HUES6 (cell line): ENCODE data around the gene CRHR1.

Experiments used
- H3K27ac ChIP-seq: 2 replicates; pipeline ENCODE4 v1.7.0; 2013; ENCODE audit warnings: low read depth, mild to moderate bottlenecking, low read length, inconsistent platforms
- H3K27me3 ChIP-seq: 2 replicates; pipeline ENCODE4 v1.6.1; 2013; ENCODE audit warnings: low read length; ENCODE audit not compliant: control insufficient read depth, insufficient read depth
- H3K36me3 ChIP-seq: 2 replicates; pipeline ENCODE4 v1.6.1; 2013; ENCODE audit warnings: low read length; ENCODE audit not compliant: control insufficient read depth, insufficient read depth
- H3K4me1 ChIP-seq: 2 replicates; pipeline ENCODE4 v1.6.1; 2013; ENCODE audit warnings: low read length; ENCODE audit not compliant: control insufficient read depth, insufficient read depth
- H3K4me3 ChIP-seq: 2 replicates; pipeline ENCODE4 v1.5.1; 2013; ENCODE audit warnings: low read depth, low read length
- H3K9ac ChIP-seq: one replicate; pipeline ENCODE4 v1.6.1; 2013; ENCODE audit warnings: mild to moderate bottlenecking, low read length
- H3K9me3 ChIP-seq: 2 replicates; pipeline ENCODE4 v1.6.1; 2013; ENCODE audit warnings: low read depth, low read length; ENCODE audit not compliant: control insufficient read depth, insufficient read depth

CRHR1 gene

GRCh38 chr17:45824475-45824874 is 40.4 kb downstream of the CRHR1 start:
- Histone ChIP-seq H3K4me1 (no peaks in the 10 kb centered on the region), H3K36me3 (no peaks in the 10 kb centered on the region), H3K27ac (no peak overlapping the region), H3K4me3 (no peak overlapping the region), H3K9ac (no peak overlapping the region), H3K9me3 (no peaks in the 10 kb centered on the region), H3K27me3 (no peaks in the 10 kb centered on the region)

GRCh38 chr17:45824901-45825492 is 40.9 kb downstream of the CRHR1 start:
- no peak overlapping the region for H3K27ac ChIP-seq
- no peak overlapping the region for H3K9ac ChIP-seq
- no peaks in the 10 kb centered on the region for H3K27me3 ChIP-seq
- H3K9me3 ChIP-seq = no peaks in the 10 kb centered on the region
- H3K4me1 ChIP-seq = no peaks in the 10 kb centered on the region
- no peaks in the 10 kb centered on the region for H3K36me3 ChIP-seq
- no peak overlapping the region for H3K4me3 ChIP-seq

- no peak overlapping the region for H3K27ac ChIP-seq
These were observed 41.7 kb downstream of the CRHR1 start for GRCh38 chr17:45825792-45826191.

GRCh38 chr17:45826919-45827588 is 42.9 kb downstream of the CRHR1 start:
- Histone ChIP-seq H3K36me3 (no peaks in the 10 kb centered on the region), H3K9me3 (no peaks in the 10 kb centered on the region), H3K4me3 (no peak overlapping the region), H3K4me1 (no peaks in the 10 kb centered on the region), H3K27ac (no peak overlapping the region), H3K9ac (no peak overlapping the region), H3K27me3 (no peaks in the 10 kb centered on the region)

More at GRCh38 chr17:45825792-45826191, 41.7 kb downstream of the CRHR1 start:
- Histone ChIP-seq H3K4me1 (no peaks in the 10 kb centered on the region), H3K36me3 (no peaks in the 10 kb centered on the region), H3K9me3 (no peaks in the 10 kb centered on the region), H3K9ac (no peak overlapping the region), H3K27me3 (no peaks in the 10 kb centered on the region), H3K4me3 (no peak overlapping the region)

GRCh38 chr17:45828171-45828570 is 44.1 kb downstream of the CRHR1 start:
- no peaks in the 10 kb centered on the region for H3K9me3 ChIP-seq
- H3K36me3 ChIP-seq = no peaks in the 10 kb centered on the region
- H3K4me1 ChIP-seq = no peaks in the 10 kb centered on the region
- H3K27ac ChIP-seq = no peak overlapping the region
- no peaks in the 10 kb centered on the region for H3K27me3 ChIP-seq
- no peak overlapping the region for H3K9ac ChIP-seq
- no peak overlapping the region for H3K4me3 ChIP-seq

GRCh38 chr17:45828582-45829133 is 44.5 kb downstream of the CRHR1 start:
- Histone ChIP-seq H3K36me3 (no peaks in the 10 kb centered on the region), H3K27me3 (no peaks in the 10 kb centered on the region), H3K4me1 (no peaks in the 10 kb centered on the region), H3K4me3 (no peak overlapping the region), H3K27ac (no peak overlapping the region), H3K9ac (no peak overlapping the region), H3K9me3 (no peaks in the 10 kb centered on the region)

- peaks cover 5% of the 10 kb centered on the region; the same call in 1 of the 2 replicates for H3K4me1 ChIP-seq
These were observed 49.8 kb downstream of the CRHR1 start for GRCh38 chr17:45833920-45834319.

GRCh38 chr17:45834471-45835396 is 50.6 kb downstream of the CRHR1 start:
- Histone ChIP-seq H3K9ac (no peak overlapping the region), H3K27ac (no peak overlapping the region), H3K4me3 (no peak overlapping the region), H3K36me3 (no peaks in the 10 kb centered on the region), H3K27me3 (no peaks in the 10 kb centered on the region), H3K4me1 (peaks cover 5% of the 10 kb centered on the region; the same call in 1 of the 2 replicates), H3K9me3 (no peaks in the 10 kb centered on the region)

More at GRCh38 chr17:45833920-45834319, 49.8 kb downstream of the CRHR1 start:
- Histone ChIP-seq H3K27ac (no peak overlapping the region), H3K27me3 (no peaks in the 10 kb centered on the region), H3K9me3 (no peaks in the 10 kb centered on the region), H3K4me3 (no peak overlapping the region), H3K36me3 (no peaks in the 10 kb centered on the region), H3K9ac (no peak overlapping the region)

- Histone ChIP-seq H3K9me3 (no peaks in the 10 kb centered on the region), H3K27ac (no peak overlapping the region), H3K9ac (no peak overlapping the region), H3K36me3 (no peaks in the 10 kb centered on the region), H3K4me3 (no peak overlapping the region), H3K27me3 (no peaks in the 10 kb centered on the region), H3K4me1 (peaks cover 5% of the 10 kb centered on the region; the same call in 1 of the 2 replicates)
These were observed 51.4 kb downstream of the CRHR1 start for GRCh38 chr17:45835481-45835880.

GRCh38 chr17:45836047-45837044 is 52.2 kb downstream of the CRHR1 start:
- no peak overlapping the region for H3K4me3 ChIP-seq
- H3K9ac ChIP-seq = no peak overlapping the region
- H3K27ac ChIP-seq = no peak overlapping the region
- no peaks in the 10 kb centered on the region for H3K9me3 ChIP-seq
- no peaks in the 10 kb centered on the region for H3K27me3 ChIP-seq
- no peaks in the 10 kb centered on the region for H3K36me3 ChIP-seq
- H3K4me1 ChIP-seq = peaks cover 5% of the 10 kb centered on the region; the same call in 1 of the 2 replicates
